Progenitor cell of endocrine pancreas (in vitro differentiated cells): Measurements from ENCODE around the gene HCN1. TPM values are rescaled to one million over a fixed set of nuclear protein-coding genes. Genes with fewer than 3 reads are reported as not detected.
"Not testable (repeated sequence)": the region's sequence is repeated elsewhere in the genome, so short reads cannot be mapped to it uniquely, and the experiment has no call there.

Experiments used
- DNase-seq: peaks from one replicate; pipeline ENCODE4 v3.0.0; 2021; ENCODE audit warnings: low spot score; ENCODE audit not compliant: unreplicated experiment
- H3K27ac Mint-ChIP-seq: 2 replicates; pipeline ENCODE4 v1.8.0; 2021; ENCODE audit warnings: mild to moderate bottlenecking, moderate library complexity, mixed read lengths
- H3K27me3 Mint-ChIP-seq: 2 replicates; pipeline ENCODE4 v1.8.0; 2021; ENCODE audit warnings: mixed read lengths
- H3K36me3 Mint-ChIP-seq: 2 replicates; pipeline ENCODE4 v1.8.0; 2022; ENCODE audit warnings: mixed read lengths; ENCODE audit not compliant: insufficient read depth
- H3K4me1 Mint-ChIP-seq: 2 replicates; pipeline ENCODE4 v1.8.0; 2021; ENCODE audit warnings: low read depth, mixed read lengths
- H3K4me3 Mint-ChIP-seq: 2 replicates; pipeline ENCODE4 v1.8.0; 2021; ENCODE audit warnings: low read depth, mild to moderate bottlenecking, moderate library complexity, mixed read lengths
- H3K9me3 Mint-ChIP-seq: 2 replicates; pipeline ENCODE4 v1.8.0; 2021; ENCODE audit warnings: low read depth, mixed read lengths
- total RNA-seq: library from RNA; stranded (reverse); gene quantifications from 2 replicates; pipeline ENCODE4 v1.2.1, GENCODE V29; 2021
- TF ChIP-seq, protein P1 (sequence below): fragments of 200-600 bp; sonication (generic); IDR thresholded peaks from one replicate; pipeline ENCODE4 v1.5.0; 2021; ENCODE audit warnings: antibody characterized with exemption, mild to moderate bottlenecking; ENCODE audit not compliant: unreplicated experiment

The HCN1 gene
- total RNA-seq, 1 donor from 2014 or later = 0.14 TPM

DNA sequence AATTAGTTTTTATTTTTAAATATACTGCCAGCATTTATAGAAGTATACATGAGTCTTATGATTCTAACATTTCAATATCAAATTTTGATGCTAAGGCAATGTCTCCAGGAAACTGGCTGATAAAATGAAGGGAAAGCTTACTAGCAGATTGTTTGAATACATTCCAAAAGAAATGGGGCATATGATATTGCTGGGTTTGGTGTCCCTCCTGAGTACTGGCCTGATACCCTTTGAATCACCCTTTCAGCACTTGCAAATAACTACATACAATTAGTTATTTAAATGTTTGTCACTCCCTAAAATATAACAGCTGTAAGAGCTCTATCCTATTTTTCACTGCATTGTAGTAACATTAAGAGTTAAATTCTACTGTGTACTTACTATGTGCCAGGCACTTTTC lies 360.8 kb downstream of the HCN1 start:
- Mint-ChIP-seq H3K9me3 (peaks cover 5% of the 10 kb centered on the region), H3K4me3 (no peak overlapping the region), H3K4me1 (peaks cover 14% of the 10 kb centered on the region), H3K36me3 (no peaks in the 10 kb centered on the region), H3K27ac (no peak overlapping the region), H3K27me3 (no peaks in the 10 kb centered on the region)
- TF ChIP-seq, protein P1, sequence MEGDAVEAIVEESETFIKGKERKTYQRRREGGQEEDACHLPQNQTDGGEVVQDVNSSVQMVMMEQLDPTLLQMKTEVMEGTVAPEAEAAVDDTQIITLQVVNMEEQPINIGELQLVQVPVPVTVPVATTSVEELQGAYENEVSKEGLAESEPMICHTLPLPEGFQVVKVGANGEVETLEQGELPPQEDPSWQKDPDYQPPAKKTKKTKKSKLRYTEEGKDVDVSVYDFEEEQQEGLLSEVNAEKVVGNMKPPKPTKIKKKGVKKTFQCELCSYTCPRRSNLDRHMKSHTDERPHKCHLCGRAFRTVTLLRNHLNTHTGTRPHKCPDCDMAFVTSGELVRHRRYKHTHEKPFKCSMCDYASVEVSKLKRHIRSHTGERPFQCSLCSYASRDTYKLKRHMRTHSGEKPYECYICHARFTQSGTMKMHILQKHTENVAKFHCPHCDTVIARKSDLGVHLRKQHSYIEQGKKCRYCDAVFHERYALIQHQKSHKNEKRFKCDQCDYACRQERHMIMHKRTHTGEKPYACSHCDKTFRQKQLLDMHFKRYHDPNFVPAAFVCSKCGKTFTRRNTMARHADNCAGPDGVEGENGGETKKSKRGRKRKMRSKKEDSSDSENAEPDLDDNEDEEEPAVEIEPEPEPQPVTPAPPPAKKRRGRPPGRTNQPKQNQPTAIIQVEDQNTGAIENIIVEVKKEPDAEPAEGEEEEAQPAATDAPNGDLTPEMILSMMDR = no peak
- no peak for DNase-seq

DNA sequence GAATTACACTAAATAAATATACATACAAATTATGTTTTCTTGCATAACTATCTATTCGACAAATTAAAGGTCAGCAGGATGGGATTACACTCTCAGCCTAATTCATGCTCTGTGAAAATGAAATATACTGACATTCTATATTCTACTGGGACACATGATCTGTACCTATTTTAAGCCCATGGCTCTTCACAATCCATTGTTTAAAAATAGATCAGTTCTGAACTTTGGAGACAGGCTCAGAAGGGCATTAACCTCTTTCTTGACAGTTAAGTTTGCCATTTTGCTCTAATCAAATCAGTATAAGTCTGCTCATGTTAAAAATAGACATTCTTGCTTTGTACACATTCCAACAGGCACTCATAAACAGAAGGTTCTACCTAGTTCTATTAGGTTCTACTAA lies 361.2 kb downstream of the HCN1 start:
- Mint-ChIP-seq H3K9me3 (peaks cover 5% of the 10 kb centered on the region), H3K36me3 (no peaks in the 10 kb centered on the region), H3K27me3 (no peaks in the 10 kb centered on the region), H3K4me1 (peaks cover 14% of the 10 kb centered on the region), H3K27ac (no peak overlapping the region), H3K4me3 (no peak overlapping the region)
- no peak for DNase-seq
- TF ChIP-seq, protein P1 = no peak

DNA sequence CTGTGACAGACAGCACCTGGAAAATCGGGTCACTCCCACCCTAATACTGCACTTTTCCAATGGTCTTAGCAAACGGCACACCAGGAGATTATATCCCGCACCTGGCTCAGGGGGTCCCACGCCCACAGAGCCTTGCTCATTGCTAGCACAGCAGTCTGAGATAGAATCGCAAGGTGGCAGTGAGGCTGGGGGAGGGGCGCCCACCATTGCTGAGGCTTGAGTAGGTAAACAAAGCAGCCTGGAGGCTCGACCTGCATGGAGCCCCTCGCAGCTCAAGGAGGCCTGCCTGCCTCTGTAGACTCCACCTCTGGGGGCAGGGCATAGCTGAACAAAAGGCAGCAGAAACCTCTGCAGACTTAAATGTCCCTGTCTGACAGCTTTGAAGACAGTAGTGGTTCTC lies 383.6 kb downstream of the HCN1 start:
- DNase-seq, H3K4me3 Mint-ChIP-seq, H3K27me3 Mint-ChIP-seq, H3K4me1 Mint-ChIP-seq, H3K36me3 Mint-ChIP-seq, H3K27ac Mint-ChIP-seq: not testable (repeated sequence)
- H3K9me3 Mint-ChIP-seq = peaks cover 24% of the 10 kb centered on the region

- Mint-ChIP-seq H3K36me3 (no peaks in the 10 kb centered on the region), H3K27me3 (no peaks in the 10 kb centered on the region), H3K9me3 (peaks cover 5% of the 10 kb centered on the region), H3K4me1 (no peaks in the 10 kb centered on the region), H3K4me3 (no peak overlapping the region), H3K27ac (no peak overlapping the region)
- no peak for DNase-seq
- TF ChIP-seq, protein P1 = no peak
Measured at GRCh38 chr5:45295231-45295630, 400.9 kb downstream of the HCN1 start.

GRCh38 chr5:45288746-45289145 lies 407.4 kb downstream of the HCN1 start:
- TF ChIP-seq, protein P1 = no peak
- DNase-seq = no peak
- no peak overlapping the region for H3K4me3 Mint-ChIP-seq
- H3K27me3 Mint-ChIP-seq = no peaks in the 10 kb centered on the region
- no peaks in the 10 kb centered on the region for H3K36me3 Mint-ChIP-seq
- H3K4me1 Mint-ChIP-seq = peaks cover 2% of the 10 kb centered on the region
- H3K9me3 Mint-ChIP-seq = peaks cover 7% of the 10 kb centered on the region
- H3K27ac Mint-ChIP-seq = no peak overlapping the region

DNA sequence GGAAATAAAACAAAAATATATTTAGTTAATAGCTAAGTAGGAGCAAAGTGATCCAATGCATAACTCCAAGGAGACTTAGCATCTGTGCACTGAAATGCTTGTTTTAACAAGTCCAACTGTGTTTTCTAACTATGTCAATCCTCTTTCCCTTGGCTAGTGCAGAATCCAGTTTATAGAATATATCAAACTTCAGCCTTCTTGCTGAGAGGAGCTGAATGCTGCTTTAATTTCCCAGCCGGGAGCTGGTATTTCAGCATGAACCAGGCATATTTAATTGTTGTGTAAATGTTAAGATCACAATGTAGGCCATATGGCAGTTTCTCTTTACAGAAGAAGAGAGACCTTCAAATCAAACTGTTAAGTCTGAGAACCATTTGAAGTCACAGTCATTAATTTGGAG lies 411.7 kb downstream of the HCN1 start:
- no peak overlapping the region for H3K27ac Mint-ChIP-seq
- peaks cover 2% of the 10 kb centered on the region for H3K4me1 Mint-ChIP-seq

More for the DNA sequence above, 411.7 kb downstream of the HCN1 start:
- DNase-seq = no peak
- TF ChIP-seq, protein P1 = no peak
- Mint-ChIP-seq H3K9me3 (peaks cover 17% of the 10 kb centered on the region), H3K4me3 (no peak overlapping the region), H3K36me3 (no peaks in the 10 kb centered on the region), H3K27me3 (no peaks in the 10 kb centered on the region)
